GM20431 (cell line): ENCODE data around the gene ADAMTS9.

Experiments
- in situ Hi-C: fragments of 300-500 bp; cut with MseI, MboI; formaldehyde crosslinking; loops from one replicate; pipeline ENCODE4 v1.15.0; 2020; ENCODE audit warnings: low sequenced_read_pairs; ENCODE audit not compliant: unreplicated experiment

Gene ADAMTS9

DNA sequence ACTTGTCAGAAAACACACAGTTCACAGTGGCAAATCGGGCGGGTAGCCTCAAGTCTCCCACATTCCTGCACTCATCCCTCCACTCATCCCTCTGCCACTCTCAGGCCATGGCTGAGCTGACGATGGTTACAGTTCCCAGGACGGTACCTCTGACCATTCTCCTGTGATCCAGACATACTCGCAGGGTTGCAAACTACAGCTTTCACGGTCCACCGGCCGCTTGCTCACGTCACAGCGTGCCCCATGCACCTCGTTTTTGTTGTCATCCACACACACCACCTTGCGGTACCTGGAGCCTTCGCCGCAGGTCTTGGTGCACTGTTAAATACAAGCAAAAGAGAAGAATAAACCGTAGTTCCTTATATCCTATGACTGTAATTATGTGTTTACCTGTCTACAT, 137.1 kb downstream of the ADAMTS9 start:
- in situ Hi-C loops: no loop called here

DNA sequence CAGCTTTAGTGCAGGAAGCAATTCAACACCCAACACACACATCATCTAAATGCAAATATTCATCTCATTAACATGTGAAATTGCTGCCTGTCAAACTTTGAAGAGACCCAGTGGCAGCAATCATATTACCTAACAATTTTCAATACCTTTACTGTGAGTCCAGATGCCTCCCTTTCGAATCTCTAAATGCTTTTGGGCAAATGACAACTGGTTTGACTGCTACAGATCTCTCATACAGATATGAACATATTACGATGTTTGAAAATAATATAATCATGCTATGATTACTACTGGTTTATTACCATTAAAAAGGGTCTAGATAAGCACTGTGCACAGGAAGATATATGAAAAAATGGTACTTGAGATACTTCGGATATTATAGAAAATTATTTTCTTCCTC, 137.9 kb downstream of the ADAMTS9 start:
- in situ Hi-C loops: loop anchor here (25.0 kb wide), 1 partner anchor 1187 kb away; no protein-coding TSS in a partner anchor

DNA sequence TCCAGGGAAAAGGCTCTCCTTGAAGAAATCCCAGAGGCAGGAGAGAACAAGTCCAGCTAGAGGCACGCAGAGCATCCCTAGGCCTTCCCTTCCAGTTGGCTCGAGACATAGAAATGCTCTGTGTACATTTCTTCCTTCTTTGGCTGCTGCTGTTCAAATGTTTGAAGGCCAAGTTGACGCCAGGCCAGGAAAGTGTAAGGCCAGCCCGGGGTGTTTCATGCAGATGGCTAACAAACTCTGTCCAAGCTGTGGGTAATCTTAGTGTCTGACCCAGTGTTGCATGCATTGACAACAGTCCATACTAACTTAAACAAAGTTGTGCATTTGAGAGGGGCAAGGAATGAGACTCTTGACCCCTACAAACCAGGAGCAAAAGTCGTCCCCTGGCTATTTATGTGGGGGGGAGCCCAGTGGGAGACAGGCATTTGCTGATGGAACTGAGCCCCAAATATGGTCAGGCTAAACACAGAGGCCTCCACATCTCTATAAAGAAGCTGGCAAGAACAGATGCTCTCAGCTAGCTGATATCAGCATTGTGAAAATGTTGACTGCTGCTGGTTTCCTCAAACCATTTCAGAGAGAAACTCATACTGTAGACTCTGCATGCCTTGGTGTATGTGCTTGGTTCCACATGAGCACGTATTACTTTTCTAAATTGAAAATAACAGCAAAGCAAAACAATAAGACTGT, 139.5 kb downstream of the ADAMTS9 start:
- in situ Hi-C loops: loop anchor here (25.0 kb wide), 1 partner anchor 1189 kb away; no protein-coding TSS in a partner anchor

DNA sequence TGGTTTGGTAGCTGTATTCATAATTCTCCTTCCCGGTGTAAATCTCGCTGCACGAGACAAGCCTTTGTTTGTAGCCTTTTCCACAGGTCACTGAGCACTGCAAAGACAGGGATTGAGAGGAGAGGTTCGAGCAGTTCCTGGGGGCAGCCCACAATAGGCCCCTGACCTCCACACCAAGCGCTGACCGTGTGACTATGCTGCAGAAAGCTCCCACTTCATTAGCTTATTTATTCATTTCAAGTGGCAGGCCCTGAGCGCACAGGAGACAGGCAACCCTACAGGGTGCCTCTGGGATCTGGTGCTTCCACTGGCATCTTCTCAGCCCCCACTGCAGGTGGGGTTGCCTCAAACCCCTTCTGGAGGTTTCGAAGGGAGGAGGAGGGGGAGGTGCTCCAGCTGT, 140.9 kb downstream of the ADAMTS9 start:
- in situ Hi-C loops: loop anchor here (25.0 kb wide), 1 partner anchor 1190 kb away; no protein-coding TSS in a partner anchor

DNA sequence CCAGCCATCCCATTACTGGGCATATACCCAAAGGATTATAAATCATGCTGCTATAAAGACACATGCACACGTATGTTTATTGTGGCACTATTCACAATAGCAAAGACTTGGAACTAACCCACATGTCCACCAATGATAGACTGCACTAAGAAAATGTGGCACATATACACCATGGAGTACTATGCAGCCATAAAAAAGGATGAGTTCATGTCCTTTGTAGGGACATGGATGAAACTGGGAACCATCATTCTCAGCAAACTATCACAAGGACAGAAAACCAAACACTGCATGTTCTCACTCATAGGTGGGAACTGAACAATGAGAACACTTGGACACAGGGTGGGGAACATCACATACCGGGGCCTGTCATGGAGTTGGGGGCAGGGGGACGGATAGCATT, 142.6 kb downstream of the ADAMTS9 start:
- in situ Hi-C loops: loop anchor here (25.0 kb wide), 1 partner anchor 1192 kb away; no protein-coding TSS in a partner anchor

DNA sequence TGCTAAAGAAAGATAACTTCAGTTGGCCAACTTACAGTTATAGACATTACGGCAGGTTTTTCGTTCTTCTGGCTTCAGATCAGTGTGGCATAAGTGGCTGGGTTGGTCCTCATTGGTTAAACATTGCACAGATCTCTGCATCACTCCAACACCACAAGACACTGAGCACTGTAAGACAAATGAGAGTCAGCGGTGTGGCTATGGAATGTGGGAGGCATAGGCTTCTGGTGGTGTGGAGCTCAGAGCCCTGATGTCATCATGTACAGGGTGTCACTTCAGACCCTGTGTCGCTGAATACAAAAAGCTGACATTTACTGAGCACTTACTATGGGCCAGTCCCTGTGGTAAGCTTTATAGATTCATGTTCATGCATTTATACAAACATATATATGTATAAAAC, 146.0 kb downstream of the ADAMTS9 start:
- in situ Hi-C loops: loop anchor here (25.0 kb wide), 1 partner anchor 1195 kb away; no protein-coding TSS in a partner anchor

DNA sequence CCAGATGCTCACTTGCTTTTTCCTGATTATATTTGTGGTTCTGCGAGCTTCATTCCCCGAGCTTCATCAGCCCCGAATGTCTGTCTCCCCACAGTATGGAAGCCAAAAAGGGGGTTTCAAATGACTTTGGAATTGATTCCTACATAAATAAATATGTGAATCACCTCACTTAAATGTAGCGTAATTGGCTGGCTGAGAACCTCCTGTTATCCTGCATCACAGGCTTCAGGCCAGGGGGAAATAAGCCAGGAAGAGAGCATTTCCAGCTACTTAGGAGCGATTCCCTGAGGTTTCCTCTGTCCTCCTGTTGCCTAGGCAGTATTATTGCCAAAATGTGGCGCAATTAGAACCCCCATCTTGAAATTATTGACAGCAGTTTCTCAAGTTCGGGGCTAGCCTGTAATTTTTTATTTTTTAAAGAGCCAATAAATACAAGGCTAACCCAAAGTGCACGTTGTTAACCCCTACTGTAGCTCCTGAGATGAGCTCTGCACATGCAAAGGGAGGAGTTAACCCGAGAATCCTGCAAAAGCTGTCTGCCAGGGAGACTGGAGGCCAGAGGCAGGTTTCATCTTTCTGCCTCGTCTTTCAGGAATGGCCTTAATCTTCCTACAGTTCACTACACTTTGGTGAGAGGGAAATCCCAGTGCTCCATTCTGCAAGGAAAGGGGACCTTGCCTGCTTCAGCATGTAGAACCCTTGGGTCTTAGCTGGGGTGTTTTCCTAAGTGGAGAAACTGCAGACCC, 148.2 kb downstream of the ADAMTS9 start:
- in situ Hi-C loops: loop anchor here (25.0 kb wide), 1 partner anchor 1198 kb away; no protein-coding TSS in a partner anchor

DNA sequence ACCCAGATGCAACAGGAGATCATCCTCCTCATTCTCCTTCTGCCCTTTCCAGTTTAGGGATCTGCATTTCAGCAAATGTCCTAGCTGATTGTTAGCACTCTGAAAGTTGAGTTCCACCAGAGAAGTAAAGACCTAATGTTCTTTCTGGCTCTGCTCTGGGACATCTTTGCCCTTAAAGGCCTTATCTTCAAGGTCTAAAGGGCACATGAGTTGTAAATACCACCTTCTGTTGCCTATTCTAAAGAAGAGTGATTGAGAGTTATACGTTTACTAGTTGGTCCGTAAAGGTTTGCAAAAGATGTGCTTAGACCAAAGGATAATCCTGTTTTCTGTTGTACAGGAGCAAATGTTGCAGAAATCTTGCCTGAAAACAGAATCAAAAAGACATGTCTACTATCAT, 151.6 kb downstream of the ADAMTS9 start:
- in situ Hi-C loops: loop anchor here (25.0 kb wide), 1 partner anchor 1201 kb away; no protein-coding TSS in a partner anchor

DNA sequence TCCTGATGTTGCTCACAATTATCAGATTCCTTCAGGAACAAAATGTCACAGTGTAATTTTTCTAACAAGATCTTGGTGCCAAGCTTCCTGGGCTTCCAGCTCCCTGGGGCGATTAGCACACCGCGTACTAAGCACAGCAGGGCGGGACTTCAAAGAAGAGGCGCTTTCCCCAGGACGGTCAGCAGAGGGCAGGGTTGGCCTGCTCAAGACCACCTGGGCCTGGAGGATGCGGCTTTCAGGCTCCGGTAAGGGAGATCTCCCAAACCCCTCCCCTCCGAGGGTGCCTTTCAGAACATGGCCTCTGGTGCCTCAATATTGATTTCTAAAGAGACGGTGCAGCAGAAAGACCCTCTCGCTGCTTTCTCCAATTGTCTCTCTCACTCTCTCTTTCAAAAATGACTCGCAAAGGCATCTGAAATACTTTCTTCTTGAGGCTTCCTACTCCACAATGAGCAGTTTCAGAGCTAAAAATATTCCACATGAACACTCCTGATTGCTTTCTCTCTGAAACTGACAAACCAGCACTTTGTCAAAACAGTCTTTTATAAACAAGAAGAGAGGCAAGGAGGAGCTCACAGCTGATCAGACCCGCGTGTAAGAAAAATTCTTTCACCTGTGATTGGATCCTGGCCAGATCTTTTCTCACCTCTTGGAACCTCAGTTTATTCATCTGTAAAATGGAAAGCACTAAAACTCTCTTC, 154.0 kb downstream of the ADAMTS9 start:
- in situ Hi-C loops: loop anchor here (25.0 kb wide), 1 partner anchor 1204 kb away; no protein-coding TSS in a partner anchor

DNA sequence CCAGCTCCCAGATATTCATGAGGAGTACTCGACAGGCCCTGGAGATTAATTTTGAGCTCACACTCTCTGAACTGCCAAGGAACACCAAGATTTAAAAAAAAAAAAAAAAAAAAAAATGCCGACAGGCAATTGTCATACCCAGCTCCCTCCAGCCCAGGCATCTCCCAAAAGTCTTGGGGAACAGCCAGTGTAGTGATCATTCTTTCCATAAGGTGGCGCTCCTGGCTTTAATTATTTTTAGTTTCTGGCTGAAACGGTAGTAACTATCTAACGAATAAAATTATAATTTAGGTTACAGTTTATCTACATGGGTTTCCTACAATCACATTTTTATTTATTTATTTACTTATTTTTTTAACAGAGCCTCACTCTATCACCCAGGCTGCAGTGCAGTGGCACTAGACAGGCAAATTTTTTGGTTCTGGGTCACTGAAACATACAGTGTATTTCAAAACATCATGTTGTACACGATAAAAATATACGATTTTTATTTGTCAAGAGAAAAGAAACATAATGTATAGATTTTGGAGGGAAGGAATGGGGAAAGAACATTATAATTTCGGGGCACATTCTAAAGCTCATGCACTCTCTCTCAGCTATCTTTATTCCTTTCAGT, 157.3 kb downstream of the ADAMTS9 start:
- in situ Hi-C loops: loop anchor here (25.0 kb wide), 1 partner anchor 1207 kb away; no protein-coding TSS in a partner anchor

DNA sequence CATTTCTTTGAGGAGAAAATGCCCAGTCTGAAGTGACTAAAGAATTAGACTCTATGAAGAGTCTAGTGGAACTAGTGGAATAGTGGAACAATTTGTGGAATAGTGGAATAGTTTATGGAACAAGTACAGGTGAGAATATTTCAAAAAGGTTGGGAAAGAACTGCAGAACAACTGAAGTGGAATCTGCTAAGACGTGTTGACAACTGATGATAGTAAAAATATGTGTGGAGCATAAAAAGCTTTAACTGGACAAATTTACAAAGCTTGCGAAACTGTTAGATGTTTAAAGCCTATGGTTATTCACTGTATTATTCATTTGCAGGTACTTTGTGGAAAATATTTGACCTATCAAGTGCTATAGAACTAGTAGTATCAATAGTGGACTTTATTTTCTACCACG, 164.5 kb downstream of the ADAMTS9 start:
- in situ Hi-C loops: no loop called here

DNA sequence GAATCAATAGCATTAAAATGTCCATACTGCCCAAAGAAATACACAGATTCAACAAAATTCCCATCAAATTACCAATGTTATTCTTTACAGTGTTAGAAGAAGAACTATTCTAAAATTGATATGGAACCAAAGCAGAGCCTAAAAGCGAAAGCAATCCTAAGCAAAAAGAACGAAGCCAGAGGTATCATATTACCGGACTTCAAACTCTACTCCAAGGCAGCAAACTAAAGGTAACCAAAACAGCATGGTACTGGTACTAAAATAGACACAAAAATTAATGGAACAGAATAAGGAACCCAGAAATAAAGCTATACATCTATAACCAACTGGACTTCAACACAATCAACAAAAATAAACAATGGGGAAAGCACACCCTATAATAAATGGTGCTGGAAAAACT, 167.5 kb downstream of the ADAMTS9 start:
- in situ Hi-C loops: no loop called here

DNA sequence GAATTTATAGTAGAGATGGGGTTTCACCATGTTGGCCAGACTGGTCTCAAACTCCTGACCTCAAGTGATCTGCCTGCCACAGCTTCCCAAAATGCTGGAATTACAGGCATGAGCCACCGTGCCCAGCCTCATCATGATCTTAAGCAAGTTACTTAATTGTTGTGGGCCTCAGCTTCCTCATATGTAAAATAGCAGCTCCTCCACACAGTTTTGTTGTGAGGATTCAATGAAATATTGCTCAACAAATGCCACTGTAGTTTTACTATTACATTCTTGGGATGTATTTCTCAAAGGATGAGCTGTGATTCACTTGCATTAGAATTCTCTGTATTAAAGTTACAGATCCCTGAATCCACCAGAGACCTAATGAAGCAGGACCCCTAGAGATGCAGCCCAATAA, 168.8 kb downstream of the ADAMTS9 start:
- in situ Hi-C loops: no loop called here

DNA sequence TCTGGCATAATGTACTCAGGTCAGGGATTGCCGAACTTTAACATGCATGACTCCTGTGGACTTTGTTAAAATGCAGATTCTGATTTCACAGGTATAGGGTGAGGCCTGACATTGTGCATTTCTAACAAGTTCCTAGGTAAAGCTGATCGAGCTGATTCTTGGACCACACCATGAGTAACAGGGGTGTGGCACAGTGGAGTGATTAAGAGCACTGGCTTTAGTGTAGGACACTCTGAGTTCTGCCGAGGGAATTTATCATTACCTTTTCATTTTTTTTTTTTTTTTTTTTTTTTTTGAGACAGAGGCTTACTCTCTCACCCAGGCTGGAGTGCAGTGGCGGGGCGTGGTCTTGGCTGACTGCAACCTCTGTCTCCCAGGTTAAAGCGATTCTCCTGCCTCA, 169.3 kb downstream of the ADAMTS9 start:
- in situ Hi-C loops: no loop called here

DNA sequence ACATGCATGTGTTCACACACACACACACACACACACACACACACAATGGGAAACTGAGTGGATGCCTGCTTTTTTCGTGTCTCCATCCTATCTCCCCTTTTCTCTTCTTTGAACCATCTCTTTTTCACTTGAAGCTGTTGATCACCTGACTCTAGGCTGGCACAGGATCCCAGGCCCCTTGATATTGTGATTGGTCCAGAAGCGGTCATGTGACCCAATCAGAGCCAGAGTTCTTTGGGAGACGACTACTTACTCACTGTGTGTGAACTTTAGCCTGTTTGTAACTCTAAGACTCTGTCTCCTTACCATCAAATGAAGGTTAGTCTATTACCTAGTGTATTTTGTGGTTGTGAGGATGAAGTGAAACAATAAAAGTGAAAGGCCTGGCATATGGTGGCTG, 172.9 kb downstream of the ADAMTS9 start:
- in situ Hi-C loops: no loop called here

DNA sequence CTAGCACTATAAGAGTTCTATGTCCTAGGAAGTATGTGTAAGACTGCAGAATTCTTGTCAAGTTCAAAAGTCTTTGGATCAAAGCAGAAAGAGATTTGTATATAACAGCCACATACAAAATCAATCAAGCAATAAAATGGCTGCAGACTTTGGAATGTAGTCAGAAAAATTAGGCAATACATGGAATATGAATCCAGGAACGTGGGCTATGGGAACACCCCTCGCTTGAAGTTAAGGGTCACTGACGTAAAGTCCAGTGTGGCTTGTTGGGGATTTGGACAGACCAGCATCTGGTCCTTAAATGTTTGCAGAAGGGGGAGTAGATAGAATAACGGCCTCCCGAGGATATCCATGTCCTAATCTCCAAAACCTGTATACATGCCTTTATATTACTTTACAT, 178.6 kb downstream of the ADAMTS9 start:
- in situ Hi-C loops: no loop called here

DNA sequence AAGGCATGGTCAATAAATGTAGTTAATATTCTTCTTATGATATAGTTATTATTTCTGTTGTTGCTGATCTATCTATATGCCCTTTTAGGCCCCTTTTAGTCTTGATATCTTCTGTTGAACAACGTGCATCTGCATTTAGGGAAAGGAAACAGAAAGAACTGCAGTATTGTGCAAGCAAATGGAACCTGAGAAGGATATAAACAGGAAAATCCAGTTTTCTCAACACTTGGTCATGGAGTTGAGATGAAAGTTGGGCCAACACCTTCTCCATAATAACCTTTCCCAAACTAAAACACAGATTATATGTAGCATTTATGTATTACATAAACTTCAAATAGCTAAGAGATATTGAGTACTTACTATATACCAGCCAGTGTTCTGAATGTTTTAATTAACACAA, 179.7 kb downstream of the ADAMTS9 start:
- in situ Hi-C loops: no loop called here

DNA sequence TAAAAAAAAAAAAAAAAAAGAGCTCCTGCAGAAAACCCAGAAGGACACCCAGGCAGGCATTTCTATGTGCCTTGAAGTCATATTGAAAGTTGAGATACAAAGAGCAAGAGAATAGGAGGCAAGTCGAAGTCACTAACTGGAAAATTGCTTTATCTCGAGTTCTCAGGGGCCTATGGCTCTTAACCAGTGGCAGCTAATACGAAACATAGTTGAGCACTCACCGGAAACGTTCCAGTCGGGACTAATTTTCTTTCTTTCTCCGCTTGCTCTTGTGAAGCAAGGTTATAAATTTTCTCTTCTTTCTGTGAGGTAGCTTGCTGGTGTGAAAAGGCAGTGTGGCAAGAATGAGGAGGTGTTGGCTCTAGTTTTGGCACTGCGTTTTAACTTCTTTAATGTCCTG, 181.5 kb downstream of the ADAMTS9 start:
- in situ Hi-C loops: no loop called here

DNA sequence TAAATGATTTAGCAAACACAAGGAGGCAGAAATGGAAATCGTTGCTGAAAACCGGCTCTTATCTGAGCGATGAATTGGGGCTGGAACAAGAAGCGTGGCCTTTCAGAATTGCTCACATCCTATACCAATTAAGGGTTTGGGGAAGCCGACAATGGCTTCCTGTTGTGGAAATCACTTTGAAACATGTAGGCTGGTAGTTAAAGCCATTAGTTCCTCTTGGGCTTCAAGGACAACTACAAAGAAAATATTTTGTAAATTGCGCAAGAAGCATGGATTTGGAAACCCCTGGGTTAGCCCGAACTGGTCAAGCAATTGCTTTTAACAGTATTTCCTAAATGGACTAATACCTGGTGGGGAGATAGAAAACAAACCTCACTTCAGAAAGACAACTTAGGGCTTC, 182.4 kb downstream of the ADAMTS9 start:
- in situ Hi-C loops: no loop called here

DNA sequence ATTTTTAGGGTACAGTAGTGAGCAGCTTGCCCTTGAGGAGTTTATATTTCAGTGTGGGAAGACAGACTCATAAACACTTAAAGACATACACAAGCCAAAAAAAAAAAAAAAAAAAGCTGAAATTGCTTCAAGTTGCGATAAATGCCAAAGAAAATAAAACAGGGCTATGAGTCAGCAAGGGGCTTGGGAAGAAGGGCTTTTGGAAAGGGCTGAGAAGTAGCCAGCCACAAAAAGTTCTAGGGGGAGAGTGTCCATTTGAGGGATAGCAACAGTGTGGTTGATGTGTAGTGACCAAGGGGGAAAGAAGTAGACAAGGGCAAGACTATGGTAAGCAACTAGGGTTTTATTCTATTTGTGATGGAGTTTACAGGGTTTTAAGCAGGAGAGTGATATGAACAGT, 185.5 kb downstream of the ADAMTS9 start:
- in situ Hi-C loops: no loop called here
